HG03196 (cell line): ENCODE measurements around the gene SLFN12.
"Not testable (repeated sequence)": the region's sequence is repeated elsewhere in the genome, so short reads cannot be mapped to it uniquely, and the experiment has no call there.

ENCODE experiments used
- ATAC-seq: cut with Tn5 transposase; IDR thresholded peaks from one replicate; pipeline ENCODE4 v1.9.1; 2021; ENCODE audit not compliant: unreplicated experiment

The SLFN12 gene

GRCh38 chr17:35414707-35415106 lies 17.6 kb downstream of the SLFN12 start:
- not testable (repeated sequence) for ATAC-seq

- no peak for ATAC-seq
Observed at GRCh38 chr17:35414247-35414646, 18.1 kb downstream of the SLFN12 start.

GRCh38 chr17:35407531-35407930 lies 24.8 kb downstream of the SLFN12 start:
- no peak for ATAC-seq

GRCh38 chr17:35406568-35406967 lies 25.7 kb downstream of the SLFN12 start:
- no peak for ATAC-seq

- no peak for ATAC-seq
Observed at GRCh38 chr17:35404360-35404759, 27.9 kb downstream of the SLFN12 start.

GRCh38 chr17:35393783-35394182 lies 38.5 kb downstream of the SLFN12 start:
- ATAC-seq, result not testable (repeated sequence)

- no peak for ATAC-seq
Observed at GRCh38 chr17:35390663-35391062, 41.6 kb downstream of the SLFN12 start.

GRCh38 chr17:35390156-35390555 lies 42.1 kb downstream of the SLFN12 start:
- ATAC-seq, result no peak

- ATAC-seq, result no peak
Observed at GRCh38 chr17:35387496-35387895, 44.8 kb downstream of the SLFN12 start.

- ATAC-seq, result no peak
Observed at GRCh38 chr17:35377706-35378105, 54.6 kb downstream of the SLFN12 start.

- ATAC-seq, result no peak
Observed at GRCh38 chr17:35377068-35377467, 55.2 kb downstream of the SLFN12 start.

GRCh38 chr17:35376245-35376644 lies 56.1 kb downstream of the SLFN12 start:
- no peak for ATAC-seq

GRCh38 chr17:35374766-35375344 lies 57.4 kb downstream of the SLFN12 start:
- no peak for ATAC-seq

- peak; percentile 49 for ATAC-seq
Observed at GRCh38 chr17:35373984-35374765, 58.1 kb downstream of the SLFN12 start.

GRCh38 chr17:35373534-35373983 lies 58.7 kb downstream of the SLFN12 start, which contains the start of gene SLFN11:
Gene SLFN11, minus strand, starts transcription at chr17:35373621. Its CDS starts 9,814 bp downstream, at chr17:35363807.
- ATAC-seq, result peak; percentile 52

GRCh38 chr17:35372846-35373533 lies 59.3 kb downstream of the SLFN12 start:
- ATAC-seq, result peak; percentile 7

- ATAC-seq, result no peak
Observed at GRCh38 chr17:35371934-35372333, 60.4 kb downstream of the SLFN12 start.

- ATAC-seq, result peak; percentile 93
Observed at GRCh38 chr17:35368081-35368830, 64.0 kb downstream of the SLFN12 start.

GRCh38 chr17:35361027-35361426 lies 71.3 kb downstream of the SLFN12 start:
- ATAC-seq, result no peak
